H9 (cell line): ENCODE data around the gene MARK2. TPM values are rescaled to one million over a fixed set of nuclear protein-coding genes. Genes with fewer than 3 reads are reported as not detected.

Experiments
- DNase-seq: peaks from one replicate; pipeline ENCODE4 v3.0.0-alpha.2; 2017
- H2AFZ ChIP-seq: one replicate; pipeline ENCODE4 v1.6.1; 2013; ENCODE audit warnings: mild to moderate bottlenecking, low read length, control low read depth, moderate library complexity
- H2AK5ac ChIP-seq: 2 replicates; pipeline ENCODE4 v1.6.1; 2013; ENCODE audit warnings: low read length, control low read depth, mixed read lengths; ENCODE audit not compliant: insufficient read length
- H2BK120ac ChIP-seq: one replicate; pipeline ENCODE4 v1.6.1; 2013; ENCODE audit warnings: low read depth, mild to moderate bottlenecking, low read length, control low read depth, inconsistent platforms; ENCODE audit not compliant: poor library complexity, severe bottlenecking
- H2BK12ac ChIP-seq: 2 replicates; pipeline ENCODE4 v1.6.1; 2013; ENCODE audit warnings: low read length, control low read depth, mixed read lengths, low read depth; ENCODE audit not compliant: insufficient read length
- H2BK15ac ChIP-seq: 2 replicates; pipeline ENCODE4 v1.6.1; 2013; ENCODE audit warnings: low read depth, low read length, control low read depth
- H2BK20ac ChIP-seq: one replicate; pipeline ENCODE4 v1.6.1; 2013; ENCODE audit warnings: low read depth, mild to moderate bottlenecking, low read length, control low read depth, inconsistent platforms; ENCODE audit not compliant: poor library complexity, severe bottlenecking
- H2BK5ac ChIP-seq: 2 replicates; pipeline ENCODE4 v1.6.1; 2013; ENCODE audit warnings: low read length, control low read depth, mixed read lengths; ENCODE audit not compliant: insufficient read length
- H3K14ac ChIP-seq: 2 replicates; pipeline ENCODE4 v1.6.1; 2013; ENCODE audit warnings: low read length, control low read depth; ENCODE audit not compliant: insufficient read depth
- H3K18ac ChIP-seq: 2 replicates; pipeline ENCODE4 v1.6.1; 2013; ENCODE audit warnings: low read depth, mild to moderate bottlenecking, mixed read lengths, low read length, control low read depth; ENCODE audit not compliant: insufficient read length
- H3K23ac ChIP-seq: 2 replicates; pipeline ENCODE4 v1.6.1; 2013; ENCODE audit warnings: low read length, control low read depth, mixed read lengths, low read depth; ENCODE audit not compliant: insufficient read length
- H3K23me2 ChIP-seq: 2 replicates; pipeline ENCODE4 v1.6.1; 2013; ENCODE audit warnings: low read depth, mild to moderate bottlenecking, mixed read lengths, low read length, control low read depth; ENCODE audit not compliant: insufficient read length, poor library complexity, severe bottlenecking
- H3K27ac ChIP-seq: 2 replicates; pipeline ENCODE4 v1.5.1; 2013; ENCODE audit warnings: low read length, control low read depth, mixed read lengths, low read depth; ENCODE audit not compliant: insufficient read length
- H3K27me3 ChIP-seq: 2 replicates; pipeline ENCODE4 v1.6.1; 2013; ENCODE audit warnings: low read length, control low read depth, inconsistent platforms; ENCODE audit not compliant: insufficient read depth
- H3K4ac ChIP-seq: 2 replicates; pipeline ENCODE4 v1.6.1; 2013; ENCODE audit warnings: low read depth, mild to moderate bottlenecking, control low read depth, inconsistent platforms, low read length, moderate library complexity
- H3K4me1 ChIP-seq: 2 replicates; pipeline ENCODE4 v1.6.1; 2013; ENCODE audit warnings: low read length, control low read depth, inconsistent platforms; ENCODE audit not compliant: insufficient read depth
- H3K4me2 ChIP-seq: 2 replicates; pipeline ENCODE4 v1.6.1; 2013; ENCODE audit warnings: low read length, control low read depth, mixed read lengths; ENCODE audit not compliant: insufficient read length, insufficient read depth
- H3K56ac ChIP-seq: 2 replicates; pipeline ENCODE4 v1.6.1; 2013; ENCODE audit warnings: low read depth, mild to moderate bottlenecking, mixed read lengths, low read length, control low read depth; ENCODE audit not compliant: insufficient read length
- H3K79me1 ChIP-seq: 2 replicates; pipeline ENCODE4 v1.6.1; 2013; ENCODE audit warnings: low read depth, mild to moderate bottlenecking, moderate library complexity, low read length, control low read depth, inconsistent platforms; ENCODE audit not compliant: insufficient read depth, poor library complexity, severe bottlenecking
- H3K79me2 ChIP-seq: 2 replicates; pipeline ENCODE4 v1.6.1; 2013; ENCODE audit warnings: low read length, control low read depth, inconsistent platforms; ENCODE audit not compliant: insufficient read depth
- H3K9ac ChIP-seq: 2 replicates; pipeline ENCODE4 v1.6.1; 2013; ENCODE audit warnings: low read length, control low read depth, mixed read lengths; ENCODE audit not compliant: insufficient read length; ENCODE audit errors: extremely low read depth
- H3K9me3 ChIP-seq: one replicate; pipeline ENCODE4 v1.6.1; 2013; ENCODE audit warnings: low read depth, low read length, inconsistent platforms; ENCODE audit not compliant: control insufficient read depth
- H3T11ph ChIP-seq: one replicate; pipeline ENCODE4 v1.6.1; 2013; ENCODE audit warnings: mild to moderate bottlenecking, low read length, control low read depth, inconsistent platforms
- H4K20me1 ChIP-seq: one replicate; pipeline ENCODE4 v1.6.1; 2013; ENCODE audit not compliant: control insufficient read depth, insufficient read length, insufficient read depth
- H4K5ac ChIP-seq: 2 replicates; pipeline ENCODE4 v1.6.1; 2013; ENCODE audit warnings: low read depth, mild to moderate bottlenecking, mixed read lengths, low read length, control low read depth; ENCODE audit not compliant: insufficient read length
- H4K8ac ChIP-seq: replicated peaks from 2 replicates; pipeline ENCODE4 v1.6.1; 2013; ENCODE audit warnings: low read length, control low read depth, mixed read lengths, low read depth; ENCODE audit not compliant: insufficient read length
- H4K91ac ChIP-seq: 2 replicates; pipeline ENCODE4 v1.6.1; 2013; ENCODE audit warnings: low read depth, mild to moderate bottlenecking, moderate library complexity, mixed read lengths, low read length, control low read depth; ENCODE audit not compliant: insufficient read length
- H3K27ac Mint-ChIP-seq, 3 experiments: 2 replicates in 2 of 3; 3 replicates in 1 of 3; pipeline ENCODE4 v1.8.0; 2020 to 2021; ENCODE audit warnings: mixed read lengths in 3 of 3, mild to moderate bottlenecking in 1 of 3, moderate library complexity in 1 of 3
- H3K27me3 Mint-ChIP-seq: 2 replicates; pipeline ENCODE4 v1.8.0; 2021; ENCODE audit warnings: low read depth, mild to moderate bottlenecking, moderate library complexity, mixed read lengths
- H3K36me3 Mint-ChIP-seq, 3 experiments: 2 replicates in 2 of 3; 3 replicates in 1 of 3; pipeline ENCODE4 v1.8.0; 2020 to 2021; ENCODE audit warnings: low read depth in 3 of 3, mixed read lengths in 3 of 3; ENCODE audit not compliant: insufficient read depth in 1 of 3
- H3K4me1 Mint-ChIP-seq, 2 experiments: 2 replicates each; pipeline ENCODE4 v1.8.0; 2020; ENCODE audit warnings: mixed read lengths in 2 of 2
- H3K4me3 Mint-ChIP-seq, 2 experiments: 2 replicates in 1 of 2; 3 replicates in 1 of 2; pipeline ENCODE4 v1.8.0; 2020 to 2021; ENCODE audit warnings: mild to moderate bottlenecking in 2 of 2, mixed read lengths in 2 of 2, moderate library complexity in 1 of 2
- H3K9me3 Mint-ChIP-seq, 2 experiments: 2 replicates in 1 of 2; 3 replicates in 1 of 2; pipeline ENCODE4 v1.8.0; 2020; ENCODE audit warnings: mild to moderate bottlenecking in 2 of 2, mixed read lengths in 2 of 2, moderate library complexity in 1 of 2
- WGBS: extraction: QIAGEN DNeasy Blood & Tissue Kit; methylation state at CpG from one replicate; pipeline ENCODE4 v1.1.7; 2013; ENCODE audit warnings: missing lambda C conversion rate, low lambda C conversion rate, mixed read lengths; ENCODE audit not compliant: insufficient read length; ENCODE audit errors: extremely low coverage; 5-methylcytosine and 5-hydroxymethylcytosine counted together
- total RNA-seq: library from RNA; stranded (reverse); gene quantifications from 2 replicates; pipeline ENCODE4 v1.2.1, GENCODE V29; 2021
- TF ChIP-seq, protein P1 (sequence below): fragments of 200-600 bp; sonication (generic); conservative IDR thresholded peaks from 3 replicates; pipeline ENCODE4 v1.8.0; 2021; ENCODE audit warnings: antibody characterized with exemption, mild to moderate bottlenecking

MARK2 gene
- total RNA-seq, 1 experiment from 2014 or later = 45.7 TPM

GRCh38 chr11:63846897-63847296 lies 8.0 kb downstream of the MARK2 start:
- peaks cover 14% of the 10 kb centered on the region for H3K79me1 ChIP-seq
- Mint-ChIP-seq H3K9me3 (no peaks in the 10 kb centered on the region), H3K4me1 (peaks cover 56 to 73% of the 10 kb centered on the region in 2 experiments), H3K27ac (peak overlapping the region in 2 of 3 experiments; percentile 76 to 96; a peak in 5 of 7 replicates), H3K4me3 (no peak overlapping the region; a peak in 1 of 5 replicates), H3K27me3 (no peaks in the 10 kb centered on the region; the same call in 1 of the 2 replicates), H3K36me3 (peaks cover 5 to 31% (median 27%) of the 10 kb centered on the region in 3 experiments; a peak in 6 of 7 replicates)
- peaks cover 34% of the 10 kb centered on the region; the same call in 1 of the 2 replicates for H3K79me2 ChIP-seq
- H3K23me2 ChIP-seq = no peaks in the 10 kb centered on the region
- H3K18ac ChIP-seq = no peak overlapping the region
- no peak overlapping the region for H2BK20ac ChIP-seq
- no peak overlapping the region for H2BK5ac ChIP-seq
- no peak overlapping the region for H2AK5ac ChIP-seq
- no peak overlapping the region for H2AFZ ChIP-seq
- H3K4me2 ChIP-seq = peak overlapping the region; percentile 23
- TF ChIP-seq, protein P1, sequence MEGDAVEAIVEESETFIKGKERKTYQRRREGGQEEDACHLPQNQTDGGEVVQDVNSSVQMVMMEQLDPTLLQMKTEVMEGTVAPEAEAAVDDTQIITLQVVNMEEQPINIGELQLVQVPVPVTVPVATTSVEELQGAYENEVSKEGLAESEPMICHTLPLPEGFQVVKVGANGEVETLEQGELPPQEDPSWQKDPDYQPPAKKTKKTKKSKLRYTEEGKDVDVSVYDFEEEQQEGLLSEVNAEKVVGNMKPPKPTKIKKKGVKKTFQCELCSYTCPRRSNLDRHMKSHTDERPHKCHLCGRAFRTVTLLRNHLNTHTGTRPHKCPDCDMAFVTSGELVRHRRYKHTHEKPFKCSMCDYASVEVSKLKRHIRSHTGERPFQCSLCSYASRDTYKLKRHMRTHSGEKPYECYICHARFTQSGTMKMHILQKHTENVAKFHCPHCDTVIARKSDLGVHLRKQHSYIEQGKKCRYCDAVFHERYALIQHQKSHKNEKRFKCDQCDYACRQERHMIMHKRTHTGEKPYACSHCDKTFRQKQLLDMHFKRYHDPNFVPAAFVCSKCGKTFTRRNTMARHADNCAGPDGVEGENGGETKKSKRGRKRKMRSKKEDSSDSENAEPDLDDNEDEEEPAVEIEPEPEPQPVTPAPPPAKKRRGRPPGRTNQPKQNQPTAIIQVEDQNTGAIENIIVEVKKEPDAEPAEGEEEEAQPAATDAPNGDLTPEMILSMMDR = no peak
- H4K8ac ChIP-seq = no peak overlapping the region
- peak overlapping the region; percentile 76 for H3K27ac ChIP-seq
- no CpG with 5 or more reads among the region's 6 CpGs for WGBS
- H3K4me1 ChIP-seq = peaks cover 15% of the 10 kb centered on the region
- no peak overlapping the region for H2BK120ac ChIP-seq
- H4K20me1 ChIP-seq = peaks cover 4% of the 10 kb centered on the region
- no peak overlapping the region for H2BK15ac ChIP-seq
- H3K14ac ChIP-seq = no peak overlapping the region
- no peak overlapping the region for H3K56ac ChIP-seq
- H4K91ac ChIP-seq = no peak overlapping the region
- no peak overlapping the region for H3K9ac ChIP-seq
- H3T11ph ChIP-seq = no peak overlapping the region
- no peak overlapping the region for H2BK12ac ChIP-seq
- H4K5ac ChIP-seq = no peak overlapping the region
- H3K27me3 ChIP-seq = no peaks in the 10 kb centered on the region
- H3K4ac ChIP-seq = no peak overlapping the region
- no peaks in the 10 kb centered on the region for H3K9me3 ChIP-seq
- H3K23ac ChIP-seq = no peak overlapping the region
- no peak for DNase-seq
